WTC11 (cell line): Measurements from ENCODE around the gene GBA2. TPM values are rescaled to one million over a fixed set of nuclear protein-coding genes. Genes with fewer than 3 reads are reported as not detected.

Experiments used
- ATAC-seq: fragments of 200-7000 bp; cut with Tn5 transposase; 2 replicates; pipeline ENCODE4 v1.10.0; 2021; ENCODE audit warnings: mild to moderate bottlenecking, moderate library complexity
- CTCF ChIA-PET: fragments of 300-600 bp; sonication (Branson Sonifier 250); formaldehyde crosslinking; loops from one replicate; lab custom pipeline; 2021; ENCODE audit warnings: antibody characterized with exemption; lab: Charles Lee
- POLR2A ChIA-PET: fragments of 350-600 bp; sonication (Branson Sonifier 250); formaldehyde crosslinking; loops from one replicate; lab custom pipeline; 2021; ENCODE audit warnings: antibody characterized with exemption; lab: Charles Lee
- DNase-seq: peaks from one replicate; pipeline ENCODE4 v3.0.0; 2021; ENCODE audit warnings: low spot score
- H3K27ac Mint-ChIP-seq: 2 replicates; pipeline ENCODE4 v1.8.0; 2021; ENCODE audit warnings: mixed read lengths
- H3K27me3 Mint-ChIP-seq: 2 replicates; pipeline ENCODE4 v1.8.0; 2021; ENCODE audit warnings: low read depth, mild to moderate bottlenecking, moderate library complexity, mixed read lengths
- H3K36me3 Mint-ChIP-seq: 2 replicates; pipeline ENCODE4 v1.8.0; 2021; ENCODE audit warnings: mixed read lengths
- H3K4me1 Mint-ChIP-seq: 2 replicates; pipeline ENCODE4 v1.8.0; 2022; ENCODE audit warnings: mixed read lengths
- H3K4me3 Mint-ChIP-seq: 2 replicates; pipeline ENCODE4 v1.8.0; 2021; ENCODE audit warnings: mild to moderate bottlenecking, moderate library complexity, mixed read lengths
- H3K9me3 Mint-ChIP-seq: 2 replicates; pipeline ENCODE4 v1.8.0; 2021; ENCODE audit warnings: mixed read lengths
- ATF3 ChIP-seq: sonication (generic); formaldehyde crosslinking; conservative IDR thresholded peaks from 2 replicates; pipeline ENCODE4 v1.8.1; 2022; ENCODE audit warnings: mild to moderate bottlenecking, missing genetic modification reagents
- CBFB ChIP-seq: sonication (generic); formaldehyde crosslinking; IDR thresholded peaks from 2 replicates; pipeline ENCODE4 v1.8.1; 2022; ENCODE audit warnings: mild to moderate bottlenecking, low read depth, missing genetic modification reagents
- FOXJ3 ChIP-seq: sonication (generic); formaldehyde crosslinking; IDR thresholded peaks from 2 replicates; pipeline ENCODE4 v1.9.0; 2021; ENCODE audit warnings: missing genetic modification reagents, mild to moderate bottlenecking, borderline replicate concordance
- FOXK1 ChIP-seq: sonication (generic); formaldehyde crosslinking; IDR thresholded peaks from 2 replicates; pipeline ENCODE4 v1.8.0; 2022; ENCODE audit warnings: mild to moderate bottlenecking, moderate library complexity, missing genetic modification reagents
- JAZF1 ChIP-seq: fragments of 250-450 bp; sonication (Bioruptor Pico); IDR thresholded peaks from 2 replicates; pipeline ENCODE4 v1.9.0; 2021; ENCODE audit warnings: moderate library complexity, mild to moderate bottlenecking, inconsistent platforms
- KAT7 ChIP-seq: sonication (generic); formaldehyde crosslinking; IDR thresholded peaks from 2 replicates; pipeline ENCODE4 v1.8.1; 2023; ENCODE audit warnings: missing genetic modification reagents, mild to moderate bottlenecking, borderline replicate concordance
- MYBL2 ChIP-seq: sonication (generic); formaldehyde crosslinking; IDR thresholded peaks from 2 replicates; pipeline ENCODE4 v1.8.1; 2023; ENCODE audit warnings: mild to moderate bottlenecking, moderate library complexity, missing genetic modification reagents
- NR1H2 ChIP-seq: sonication (generic); formaldehyde crosslinking; IDR thresholded peaks from 2 replicates; pipeline ENCODE4 v1.9.0; 2021; ENCODE audit warnings: mild to moderate bottlenecking, moderate library complexity, missing genetic modification reagents
- NR3C1 ChIP-seq: sonication (generic); formaldehyde crosslinking; conservative IDR thresholded peaks from 2 replicates; pipeline ENCODE4 v1.8.1; 2023; ENCODE audit warnings: low read depth, mild to moderate bottlenecking, missing genetic modification reagents
- OVOL2 ChIP-seq: fragments of 250-450 bp; sonication (Bioruptor Pico); IDR thresholded peaks from 2 replicates; pipeline ENCODE4 v1.9.0; 2021; ENCODE audit warnings: mild to moderate bottlenecking, borderline replicate concordance
- PRRX2 ChIP-seq: fragments of 250-450 bp; sonication (Bioruptor Pico); IDR thresholded peaks from 2 replicates; pipeline ENCODE4 v1.8.0; 2021; ENCODE audit warnings: mild to moderate bottlenecking
- USF1 ChIP-seq: sonication (generic); formaldehyde crosslinking; IDR thresholded peaks from 2 replicates; pipeline ENCODE4 v1.8.0; 2022; ENCODE audit warnings: mild to moderate bottlenecking, missing genetic modification reagents
- ZNF423 ChIP-seq: fragments of 250-450 bp; sonication (Bioruptor Pico); IDR thresholded peaks from 2 replicates; pipeline ENCODE4 v2.1.2; 2022; ENCODE audit warnings: mild to moderate bottlenecking, moderate library complexity
- ZSCAN18 ChIP-seq: fragments of 250-450 bp; sonication (Bioruptor Pico); IDR thresholded peaks from 2 replicates; pipeline ENCODE4 v2.1.2; 2022; ENCODE audit warnings: mild to moderate bottlenecking, moderate library complexity
- total RNA-seq: library from RNA; stranded (reverse); gene quantifications from 3 replicates; pipeline ENCODE4 v1.2.3, GENCODE V29; 2021
- TF ChIP-seq, protein P1 (sequence below): sonication (generic); formaldehyde crosslinking; IDR thresholded peaks from 2 replicates; pipeline ENCODE4 v1.8.1; 2022; ENCODE audit warnings: low read depth, missing genetic modification reagents, borderline replicate concordance
- TF ChIP-seq, protein P2 (sequence below): fragments of 250-450 bp; sonication (Bioruptor Pico); IDR thresholded peaks from 2 replicates; pipeline ENCODE4 v1.9.0; 2021; ENCODE audit warnings: mild to moderate bottlenecking, borderline replicate concordance
- TF ChIP-seq, protein P3 (sequence below): sonication (generic); formaldehyde crosslinking; IDR thresholded peaks from 2 replicates; pipeline ENCODE4 v1.8.1; 2022; ENCODE audit warnings: low read depth, mild to moderate bottlenecking, moderate library complexity, missing genetic modification reagents, borderline replicate concordance
- TF ChIP-seq, protein P4 (sequence below): sonication (generic); formaldehyde crosslinking; IDR thresholded peaks from 2 replicates; pipeline ENCODE4 v1.8.1; 2022; ENCODE audit warnings: missing genetic modification reagents, borderline replicate concordance

GBA2 gene
- total RNA-seq, 1 experiment from 2014 or later = 104 TPM

DNA sequence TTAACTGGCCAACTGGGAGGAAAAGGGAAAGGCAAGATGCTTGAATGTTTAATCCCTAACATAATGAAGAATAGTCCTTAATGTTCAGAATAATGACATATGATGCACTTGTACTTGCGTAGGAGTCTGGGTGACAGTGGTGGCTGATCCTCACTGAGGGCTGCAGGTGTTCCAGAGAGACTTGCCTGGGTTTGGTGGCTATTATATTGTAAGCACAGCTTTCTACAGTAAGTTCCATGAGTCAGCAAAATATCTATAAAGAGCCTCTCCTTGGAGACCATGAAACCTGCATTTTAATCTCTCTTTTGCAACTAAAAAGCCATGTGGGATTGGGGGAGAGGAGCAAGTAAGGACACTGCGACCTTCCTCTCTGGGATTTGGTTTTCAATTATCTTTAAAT lies 40.5 kb upstream of the GBA2 start:
- Mint-ChIP-seq H3K9me3 (no peaks in the 10 kb centered on the region), H3K4me3 (no peak overlapping the region), H3K4me1 (peaks cover 11% of the 10 kb centered on the region), H3K27ac (no peak overlapping the region), H3K36me3 (peaks cover 12% of the 10 kb centered on the region; the same call in 1 of the 2 replicates), H3K27me3 (peaks cover 3% of the 10 kb centered on the region; the same call in 1 of the 2 replicates)
- TF ChIP-seq NR3C1 (no peak), JAZF1 (CRISPR knock-in tag) (no peak), ZNF423 (CRISPR knock-in tag) (no peak), ZSCAN18 (CRISPR knock-in tag) (no peak), USF1 (CRISPR knock-in tag) (no peak), ATF3 (CRISPR knock-in tag) (no peak), NR1H2 (CRISPR knock-in tag) (no peak), OVOL2 (CRISPR knock-in tag) (no peak), FOXJ3 (no peak), CBFB (no peak), PRRX2 (CRISPR knock-in tag) (no peak), FOXK1 (no peak), MYBL2 (no peak), KAT7 (CRISPR knock-in tag) (no peak)
- TF ChIP-seq, protein P1, sequence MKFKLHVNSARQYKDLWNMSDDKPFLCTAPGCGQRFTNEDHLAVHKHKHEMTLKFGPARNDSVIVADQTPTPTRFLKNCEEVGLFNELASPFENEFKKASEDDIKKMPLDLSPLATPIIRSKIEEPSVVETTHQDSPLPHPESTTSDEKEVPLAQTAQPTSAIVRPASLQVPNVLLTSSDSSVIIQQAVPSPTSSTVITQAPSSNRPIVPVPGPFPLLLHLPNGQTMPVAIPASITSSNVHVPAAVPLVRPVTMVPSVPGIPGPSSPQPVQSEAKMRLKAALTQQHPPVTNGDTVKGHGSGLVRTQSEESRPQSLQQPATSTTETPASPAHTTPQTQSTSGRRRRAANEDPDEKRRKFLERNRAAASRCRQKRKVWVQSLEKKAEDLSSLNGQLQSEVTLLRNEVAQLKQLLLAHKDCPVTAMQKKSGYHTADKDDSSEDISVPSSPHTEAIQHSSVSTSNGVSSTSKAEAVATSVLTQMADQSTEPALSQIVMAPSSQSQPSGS (CRISPR knock-in tag) = no peak
- TF ChIP-seq, protein P2, sequence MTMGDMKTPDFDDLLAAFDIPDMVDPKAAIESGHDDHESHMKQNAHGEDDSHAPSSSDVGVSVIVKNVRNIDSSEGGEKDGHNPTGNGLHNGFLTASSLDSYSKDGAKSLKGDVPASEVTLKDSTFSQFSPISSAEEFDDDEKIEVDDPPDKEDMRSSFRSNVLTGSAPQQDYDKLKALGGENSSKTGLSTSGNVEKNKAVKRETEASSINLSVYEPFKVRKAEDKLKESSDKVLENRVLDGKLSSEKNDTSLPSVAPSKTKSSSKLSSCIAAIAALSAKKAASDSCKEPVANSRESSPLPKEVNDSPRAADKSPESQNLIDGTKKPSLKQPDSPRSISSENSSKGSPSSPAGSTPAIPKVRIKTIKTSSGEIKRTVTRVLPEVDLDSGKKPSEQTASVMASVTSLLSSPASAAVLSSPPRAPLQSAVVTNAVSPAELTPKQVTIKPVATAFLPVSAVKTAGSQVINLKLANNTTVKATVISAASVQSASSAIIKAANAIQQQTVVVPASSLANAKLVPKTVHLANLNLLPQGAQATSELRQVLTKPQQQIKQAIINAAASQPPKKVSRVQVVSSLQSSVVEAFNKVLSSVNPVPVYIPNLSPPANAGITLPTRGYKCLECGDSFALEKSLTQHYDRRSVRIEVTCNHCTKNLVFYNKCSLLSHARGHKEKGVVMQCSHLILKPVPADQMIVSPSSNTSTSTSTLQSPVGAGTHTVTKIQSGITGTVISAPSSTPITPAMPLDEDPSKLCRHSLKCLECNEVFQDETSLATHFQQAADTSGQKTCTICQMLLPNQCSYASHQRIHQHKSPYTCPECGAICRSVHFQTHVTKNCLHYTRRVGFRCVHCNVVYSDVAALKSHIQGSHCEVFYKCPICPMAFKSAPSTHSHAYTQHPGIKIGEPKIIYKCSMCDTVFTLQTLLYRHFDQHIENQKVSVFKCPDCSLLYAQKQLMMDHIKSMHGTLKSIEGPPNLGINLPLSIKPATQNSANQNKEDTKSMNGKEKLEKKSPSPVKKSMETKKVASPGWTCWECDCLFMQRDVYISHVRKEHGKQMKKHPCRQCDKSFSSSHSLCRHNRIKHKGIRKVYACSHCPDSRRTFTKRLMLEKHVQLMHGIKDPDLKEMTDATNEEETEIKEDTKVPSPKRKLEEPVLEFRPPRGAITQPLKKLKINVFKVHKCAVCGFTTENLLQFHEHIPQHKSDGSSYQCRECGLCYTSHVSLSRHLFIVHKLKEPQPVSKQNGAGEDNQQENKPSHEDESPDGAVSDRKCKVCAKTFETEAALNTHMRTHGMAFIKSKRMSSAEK = no peak
- TF ChIP-seq, protein P3, sequence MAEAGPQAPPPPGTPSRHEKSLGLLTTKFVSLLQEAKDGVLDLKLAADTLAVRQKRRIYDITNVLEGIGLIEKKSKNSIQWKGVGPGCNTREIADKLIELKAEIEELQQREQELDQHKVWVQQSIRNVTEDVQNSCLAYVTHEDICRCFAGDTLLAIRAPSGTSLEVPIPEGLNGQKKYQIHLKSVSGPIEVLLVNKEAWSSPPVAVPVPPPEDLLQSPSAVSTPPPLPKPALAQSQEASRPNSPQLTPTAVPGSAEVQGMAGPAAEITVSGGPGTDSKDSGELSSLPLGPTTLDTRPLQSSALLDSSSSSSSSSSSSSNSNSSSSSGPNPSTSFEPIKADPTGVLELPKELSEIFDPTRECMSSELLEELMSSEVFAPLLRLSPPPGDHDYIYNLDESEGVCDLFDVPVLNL (CRISPR knock-in tag) = no peak
- TF ChIP-seq, protein P4, sequence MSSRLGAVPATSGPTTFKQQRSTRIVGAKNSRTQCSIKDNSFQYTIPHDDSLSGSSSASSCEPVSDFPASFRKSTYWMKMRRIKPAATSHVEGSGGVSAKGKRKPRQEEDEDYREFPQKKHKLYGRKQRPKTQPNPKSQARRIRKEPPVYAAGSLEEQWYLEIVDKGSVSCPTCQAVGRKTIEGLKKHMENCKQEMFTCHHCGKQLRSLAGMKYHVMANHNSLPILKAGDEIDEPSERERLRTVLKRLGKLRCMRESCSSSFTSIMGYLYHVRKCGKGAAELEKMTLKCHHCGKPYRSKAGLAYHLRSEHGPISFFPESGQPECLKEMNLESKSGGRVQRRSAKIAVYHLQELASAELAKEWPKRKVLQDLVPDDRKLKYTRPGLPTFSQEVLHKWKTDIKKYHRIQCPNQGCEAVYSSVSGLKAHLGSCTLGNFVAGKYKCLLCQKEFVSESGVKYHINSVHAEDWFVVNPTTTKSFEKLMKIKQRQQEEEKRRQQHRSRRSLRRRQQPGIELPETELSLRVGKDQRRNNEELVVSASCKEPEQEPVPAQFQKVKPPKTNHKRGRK (CRISPR knock-in tag) = no peak
- POLR2A ChIA-PET = interaction anchor here (0.6 to 1.4 kb wide), 4 partner anchors 25 to 210 kb away, joined by 3 to 9 read pairs (median 4); partner anchors contain the start of genes FAM221B, HINT2 and TMEM8B
- CTCF ChIA-PET = interaction anchor here (0.6 to 5.9 kb wide), 55 partner anchors 8 to 247 kb away, joined by 3 to 143 read pairs (median 7); partner anchors contain the start of genes ARHGEF39, CREB3, FAM221B and GBA2
- no peak for DNase-seq
- no peak for ATAC-seq
